Mammary epithelial cell (primary cell): ENCODE results near the gene ZDHHC9.

Experiments
- CTCF ChIP-seq, 2 donors: IDR thresholded peaks in 1 of 2; conservative IDR thresholded peaks in 1 of 2; 2 replicates each; pipeline ENCODE4 v1.5.1; 2011 to 2012; ENCODE audit warnings: inconsistent platforms in 2 of 2, low read length in 2 of 2, mild to moderate bottlenecking in 2 of 2, control low read depth in 1 of 2, low read depth in 1 of 2; ENCODE audit not compliant: insufficient read depth in 1 of 2; ENCODE audit errors: extremely low read depth in 1 of 2
- EZH2 ChIP-seq: IDR thresholded peaks from 2 replicates; pipeline ENCODE4 v1.6.1; 2012; ENCODE audit warnings: low read length, inconsistent platforms, borderline replicate concordance

DNA sequence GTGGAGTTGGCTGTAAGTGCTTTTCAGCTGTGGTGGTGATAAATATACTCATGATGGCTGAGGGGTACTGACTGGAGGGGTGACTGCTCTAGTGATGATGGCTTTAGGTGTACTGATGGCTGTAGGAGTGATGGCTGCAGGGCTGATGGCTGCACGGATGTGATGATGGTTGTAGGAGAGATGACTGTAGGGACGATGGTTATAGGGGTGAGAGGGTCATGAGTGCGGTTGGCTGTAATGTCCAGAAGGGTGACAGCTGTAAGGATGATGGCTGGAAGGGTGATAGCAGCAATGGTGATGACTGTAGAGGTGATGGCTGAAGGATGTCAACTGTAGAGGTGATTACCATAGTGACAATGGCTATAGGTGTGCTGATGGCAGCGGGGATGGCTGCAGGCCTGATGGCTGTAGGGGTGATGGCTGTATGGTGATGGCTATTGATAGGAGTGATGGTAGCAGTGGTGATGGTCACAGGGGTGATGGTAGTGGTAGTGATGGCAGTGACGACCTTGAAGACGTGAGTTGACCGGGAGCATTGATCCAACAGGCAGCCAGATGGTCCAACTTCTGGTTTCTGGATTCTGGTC, 64.5 kb downstream of the ZDHHC9 start:
- TF ChIP-seq CTCF (conservative IDR thresholded peaks at IDR 0.05 in 1 of 2, IDR thresholded peaks at IDR 0.05 in 1 of 2; ENCODE audit: extremely low read depth in 1 of 2, insufficient read depth in 1 of 2, low read depth in 1 of 2, low read length in 2 of 2) = no peak
- TF ChIP-seq EZH2 = no peak
